H9 (cell line): ENCODE data around the gene P3H3. TPM values are rescaled to one million over a fixed set of nuclear protein-coding genes. Genes with fewer than 3 reads are reported as not detected.

ENCODE experiments used
- DNase-seq: peaks from one replicate; pipeline ENCODE4 v3.0.0-alpha.2; 2017
- H2AFZ ChIP-seq: one replicate; pipeline ENCODE4 v1.6.1; 2013; ENCODE audit warnings: mild to moderate bottlenecking, low read length, control low read depth, moderate library complexity
- H2AK5ac ChIP-seq: 2 replicates; pipeline ENCODE4 v1.6.1; 2013; ENCODE audit warnings: low read length, control low read depth, mixed read lengths; ENCODE audit not compliant: insufficient read length
- H2BK120ac ChIP-seq: one replicate; pipeline ENCODE4 v1.6.1; 2013; ENCODE audit warnings: low read depth, mild to moderate bottlenecking, low read length, control low read depth, inconsistent platforms; ENCODE audit not compliant: poor library complexity, severe bottlenecking
- H2BK12ac ChIP-seq: 2 replicates; pipeline ENCODE4 v1.6.1; 2013; ENCODE audit warnings: low read length, control low read depth, mixed read lengths, low read depth; ENCODE audit not compliant: insufficient read length
- H2BK15ac ChIP-seq: 2 replicates; pipeline ENCODE4 v1.6.1; 2013; ENCODE audit warnings: low read depth, low read length, control low read depth
- H2BK20ac ChIP-seq: one replicate; pipeline ENCODE4 v1.6.1; 2013; ENCODE audit warnings: low read depth, mild to moderate bottlenecking, low read length, control low read depth, inconsistent platforms; ENCODE audit not compliant: poor library complexity, severe bottlenecking
- H2BK5ac ChIP-seq: 2 replicates; pipeline ENCODE4 v1.6.1; 2013; ENCODE audit warnings: low read length, control low read depth, mixed read lengths; ENCODE audit not compliant: insufficient read length
- H3K14ac ChIP-seq: 2 replicates; pipeline ENCODE4 v1.6.1; 2013; ENCODE audit warnings: low read length, control low read depth; ENCODE audit not compliant: insufficient read depth
- H3K18ac ChIP-seq: 2 replicates; pipeline ENCODE4 v1.6.1; 2013; ENCODE audit warnings: low read depth, mild to moderate bottlenecking, mixed read lengths, low read length, control low read depth; ENCODE audit not compliant: insufficient read length
- H3K23ac ChIP-seq: 2 replicates; pipeline ENCODE4 v1.6.1; 2013; ENCODE audit warnings: low read length, control low read depth, mixed read lengths, low read depth; ENCODE audit not compliant: insufficient read length
- H3K23me2 ChIP-seq: 2 replicates; pipeline ENCODE4 v1.6.1; 2013; ENCODE audit warnings: low read depth, mild to moderate bottlenecking, mixed read lengths, low read length, control low read depth; ENCODE audit not compliant: insufficient read length, poor library complexity, severe bottlenecking
- H3K27ac ChIP-seq: 2 replicates; pipeline ENCODE4 v1.5.1; 2013; ENCODE audit warnings: low read length, control low read depth, mixed read lengths, low read depth; ENCODE audit not compliant: insufficient read length
- H3K27me3 ChIP-seq: 2 replicates; pipeline ENCODE4 v1.6.1; 2013; ENCODE audit warnings: low read length, control low read depth, inconsistent platforms; ENCODE audit not compliant: insufficient read depth
- H3K4ac ChIP-seq: 2 replicates; pipeline ENCODE4 v1.6.1; 2013; ENCODE audit warnings: low read depth, mild to moderate bottlenecking, control low read depth, inconsistent platforms, low read length, moderate library complexity
- H3K4me1 ChIP-seq: 2 replicates; pipeline ENCODE4 v1.6.1; 2013; ENCODE audit warnings: low read length, control low read depth, inconsistent platforms; ENCODE audit not compliant: insufficient read depth
- H3K4me2 ChIP-seq: 2 replicates; pipeline ENCODE4 v1.6.1; 2013; ENCODE audit warnings: low read length, control low read depth, mixed read lengths; ENCODE audit not compliant: insufficient read length, insufficient read depth
- H3K56ac ChIP-seq: 2 replicates; pipeline ENCODE4 v1.6.1; 2013; ENCODE audit warnings: low read depth, mild to moderate bottlenecking, mixed read lengths, low read length, control low read depth; ENCODE audit not compliant: insufficient read length
- H3K79me1 ChIP-seq: 2 replicates; pipeline ENCODE4 v1.6.1; 2013; ENCODE audit warnings: low read depth, mild to moderate bottlenecking, moderate library complexity, low read length, control low read depth, inconsistent platforms; ENCODE audit not compliant: insufficient read depth, poor library complexity, severe bottlenecking
- H3K79me2 ChIP-seq: 2 replicates; pipeline ENCODE4 v1.6.1; 2013; ENCODE audit warnings: low read length, control low read depth, inconsistent platforms; ENCODE audit not compliant: insufficient read depth
- H3K9ac ChIP-seq: 2 replicates; pipeline ENCODE4 v1.6.1; 2013; ENCODE audit warnings: low read length, control low read depth, mixed read lengths; ENCODE audit not compliant: insufficient read length; ENCODE audit errors: extremely low read depth
- H3K9me3 ChIP-seq: one replicate; pipeline ENCODE4 v1.6.1; 2013; ENCODE audit warnings: low read depth, low read length, inconsistent platforms; ENCODE audit not compliant: control insufficient read depth
- H3T11ph ChIP-seq: one replicate; pipeline ENCODE4 v1.6.1; 2013; ENCODE audit warnings: mild to moderate bottlenecking, low read length, control low read depth, inconsistent platforms
- H4K20me1 ChIP-seq: one replicate; pipeline ENCODE4 v1.6.1; 2013; ENCODE audit not compliant: control insufficient read depth, insufficient read length, insufficient read depth
- H4K5ac ChIP-seq: 2 replicates; pipeline ENCODE4 v1.6.1; 2013; ENCODE audit warnings: low read depth, mild to moderate bottlenecking, mixed read lengths, low read length, control low read depth; ENCODE audit not compliant: insufficient read length
- H4K8ac ChIP-seq: replicated peaks from 2 replicates; pipeline ENCODE4 v1.6.1; 2013; ENCODE audit warnings: low read length, control low read depth, mixed read lengths, low read depth; ENCODE audit not compliant: insufficient read length
- H4K91ac ChIP-seq: 2 replicates; pipeline ENCODE4 v1.6.1; 2013; ENCODE audit warnings: low read depth, mild to moderate bottlenecking, moderate library complexity, mixed read lengths, low read length, control low read depth; ENCODE audit not compliant: insufficient read length
- H3K27ac Mint-ChIP-seq, 3 experiments: 2 replicates in 2 of 3; 3 replicates in 1 of 3; pipeline ENCODE4 v1.8.0; 2020 to 2021; ENCODE audit warnings: mixed read lengths in 3 of 3, mild to moderate bottlenecking in 1 of 3, moderate library complexity in 1 of 3
- H3K27me3 Mint-ChIP-seq: 2 replicates; pipeline ENCODE4 v1.8.0; 2021; ENCODE audit warnings: low read depth, mild to moderate bottlenecking, moderate library complexity, mixed read lengths
- H3K36me3 Mint-ChIP-seq, 3 experiments: 2 replicates in 2 of 3; 3 replicates in 1 of 3; pipeline ENCODE4 v1.8.0; 2020 to 2021; ENCODE audit warnings: low read depth in 3 of 3, mixed read lengths in 3 of 3; ENCODE audit not compliant: insufficient read depth in 1 of 3
- H3K4me1 Mint-ChIP-seq, 2 experiments: 2 replicates each; pipeline ENCODE4 v1.8.0; 2020; ENCODE audit warnings: mixed read lengths in 2 of 2
- H3K4me3 Mint-ChIP-seq, 2 experiments: 2 replicates in 1 of 2; 3 replicates in 1 of 2; pipeline ENCODE4 v1.8.0; 2020 to 2021; ENCODE audit warnings: mild to moderate bottlenecking in 2 of 2, mixed read lengths in 2 of 2, moderate library complexity in 1 of 2
- H3K9me3 Mint-ChIP-seq, 2 experiments: 2 replicates in 1 of 2; 3 replicates in 1 of 2; pipeline ENCODE4 v1.8.0; 2020; ENCODE audit warnings: mild to moderate bottlenecking in 2 of 2, mixed read lengths in 2 of 2, moderate library complexity in 1 of 2
- CTCF ChIP-seq: fragments of 200-600 bp; sonication (generic); conservative IDR thresholded peaks from 3 replicates; pipeline ENCODE4 v1.8.0; 2021; ENCODE audit warnings: antibody characterized with exemption, mild to moderate bottlenecking
- WGBS: extraction: QIAGEN DNeasy Blood & Tissue Kit; methylation state at CpG from one replicate; pipeline ENCODE4 v1.1.7; 2013; ENCODE audit warnings: missing lambda C conversion rate, low lambda C conversion rate, mixed read lengths; ENCODE audit not compliant: insufficient read length; ENCODE audit errors: extremely low coverage; 5-methylcytosine and 5-hydroxymethylcytosine counted together
- total RNA-seq: library from RNA; stranded (reverse); gene quantifications from 2 replicates; pipeline ENCODE4 v1.2.1, GENCODE V29; 2021

The P3H3 gene
- total RNA-seq, 1 experiment from 2014 or later: 55.0 TPM

- peaks cover 17% of the 10 kb centered on the region for H3K23me2 ChIP-seq
- H3K56ac ChIP-seq: no peak overlapping the region
- no peak overlapping the region for H2BK12ac ChIP-seq
- H4K20me1 ChIP-seq: peaks cover 6% of the 10 kb centered on the region
- no peak overlapping the region for H3K18ac ChIP-seq
- no peak overlapping the region for H3K23ac ChIP-seq
- no peak overlapping the region for H2BK20ac ChIP-seq
- H3K14ac ChIP-seq: no peak overlapping the region
- no CpG with 5 or more reads among the region's 22 CpGs for WGBS
- Mint-ChIP-seq H3K4me1 (peaks cover 43 to 60% of the 10 kb centered on the region in 2 experiments), H3K27me3 (peaks cover 34% of the 10 kb centered on the region), H3K36me3 (peaks cover 24 to 30% (median 29%) of the 10 kb centered on the region in 3 experiments), H3K27ac (peak overlapping the region; percentile 66 to 98 (median 68); a peak in 6 of 7 replicates), H3K4me3 (peak overlapping the region; percentile 59 to 79), H3K9me3 (no peaks in the 10 kb centered on the region)
- H2BK5ac ChIP-seq: no peak overlapping the region
- no peak overlapping the region for H3K27ac ChIP-seq
- no peak overlapping the region for H3T11ph ChIP-seq
- peaks cover 3% of the 10 kb centered on the region; the same call in 1 of the 2 replicates for H3K4me1 ChIP-seq
- H2BK120ac ChIP-seq: no peak overlapping the region
- no peak overlapping the region for H2AK5ac ChIP-seq
- H3K4ac ChIP-seq: no peak overlapping the region
- no peak overlapping the region for H4K91ac ChIP-seq
- no peaks in the 10 kb centered on the region for H3K79me1 ChIP-seq
- H4K5ac ChIP-seq: no peak overlapping the region
- no peaks in the 10 kb centered on the region for H3K9me3 ChIP-seq
- no peak overlapping the region for H2AFZ ChIP-seq
- H2BK15ac ChIP-seq: no peak overlapping the region
- H3K9ac ChIP-seq: no peak overlapping the region
- no peak for DNase-seq
- H3K79me2 ChIP-seq: peaks cover 2% of the 10 kb centered on the region; the same call in 1 of the 2 replicates
- H3K27me3 ChIP-seq: no peaks in the 10 kb centered on the region; the same call in 1 of the 2 replicates
- H4K8ac ChIP-seq: no peak overlapping the region
- H3K4me2 ChIP-seq: peak overlapping the region; percentile 80
- no peak for TF ChIP-seq CTCF
These were observed 1.3 kb upstream of the P3H3 start for GRCh38 chr12:6826734-6827436.
